IMR-90 (cell line): Measurements from ENCODE around the gene KPNA3. TPM values are rescaled to one million over a fixed set of nuclear protein-coding genes. Genes with fewer than 3 reads are reported as not detected.

Experiments used
- ATAC-seq: fragments of 200-7000 bp; cut with Tn5 transposase; 2 replicates; pipeline ENCODE4 v1.9.1; 2020; ENCODE audit warnings: low read depth, mild to moderate bottlenecking, moderate library complexity
- BruUV-seq: library from RNA; stranded (reverse); fragments of 400-500 nt; replicated peaks from 2 replicates; lab custom pipeline; 2021; lab: Mats Ljungman, UMichigan
- CTCF ChIA-PET: fragments of 300-600 bp; formaldehyde crosslinking; extraction: SDS; loops from one replicate; lab custom pipeline; 2021; ENCODE audit warnings: antibody characterized with exemption; lab: Yijun Ruan, JAX
- POLR2A ChIA-PET: fragments of 300-600 bp; sonication (Branson Sonifier 250); formaldehyde crosslinking; loops from one replicate; lab custom pipeline; 2022; ENCODE audit warnings: antibody characterized with exemption; ENCODE audit not compliant: unreplicated experiment; lab: Charles Lee
- DNase-seq: peaks from one replicate; pipeline ENCODE4 v3.0.0; 2013
- H2AFZ ChIP-seq: replicated peaks from 2 replicates; pipeline ENCODE3; 2013; ENCODE audit warnings: low read length, mild to moderate bottlenecking; ENCODE audit not compliant: poor library complexity
- H2AK5ac ChIP-seq: 2 replicates; pipeline ENCODE4 v1.6.1; 2013; ENCODE audit warnings: low read depth, low read length, inconsistent platforms
- H2AK9ac ChIP-seq: replicated peaks from 2 replicates; pipeline ENCODE3; 2013; ENCODE audit warnings: mild to moderate bottlenecking, low read depth, low read length, moderate library complexity; ENCODE audit not compliant: poor library complexity
- H2BK120ac ChIP-seq: 2 replicates; pipeline ENCODE4 v1.6.1; 2013; ENCODE audit warnings: low read depth, low read length, inconsistent platforms
- H2BK15ac ChIP-seq: 3 replicates; pipeline ENCODE4 v1.6.1; 2013; ENCODE audit warnings: low read depth, low read length, inconsistent platforms
- H2BK20ac ChIP-seq: 2 replicates; pipeline ENCODE4 v1.6.1; 2013; ENCODE audit warnings: low read depth, mild to moderate bottlenecking, inconsistent platforms, low read length, moderate library complexity
- H2BK5ac ChIP-seq: 2 replicates; pipeline ENCODE4 v1.6.1; 2013; ENCODE audit warnings: mild to moderate bottlenecking, low read depth, low read length, inconsistent platforms; ENCODE audit not compliant: poor library complexity, severe bottlenecking
- H3K14ac ChIP-seq: replicated peaks from 2 replicates; pipeline ENCODE4 v1.6.1; 2013; ENCODE audit warnings: low read depth, low read length, inconsistent platforms
- H3K18ac ChIP-seq: 2 replicates; pipeline ENCODE4 v1.6.1; 2013; ENCODE audit warnings: low read depth, low read length, control low read depth
- H3K23ac ChIP-seq: 2 replicates; pipeline ENCODE4 v1.6.1; 2013; ENCODE audit warnings: low read depth, low read length, inconsistent platforms
- H3K27ac ChIP-seq: 2 replicates; pipeline ENCODE4 v1.5.1; 2013; ENCODE audit warnings: mild to moderate bottlenecking, control low read depth, low read length; ENCODE audit not compliant: insufficient read depth
- H3K27me3 ChIP-seq: 2 replicates; pipeline ENCODE4 v1.6.1; 2013; ENCODE audit warnings: low read length; ENCODE audit not compliant: control insufficient read depth, insufficient read depth
- H3K36me3 ChIP-seq: 2 replicates; pipeline ENCODE4 v1.6.1; 2013; ENCODE audit warnings: low read length, mixed read lengths; ENCODE audit not compliant: control insufficient read depth, insufficient read depth
- H3K4ac ChIP-seq: 2 replicates; pipeline ENCODE4 v1.6.1; 2013; ENCODE audit warnings: low read depth, low read length, inconsistent platforms
- H3K4me1 ChIP-seq: 2 replicates; pipeline ENCODE4 v1.6.1; 2013; ENCODE audit warnings: low read length, mixed read lengths; ENCODE audit not compliant: control insufficient read depth, insufficient read depth
- H3K4me2 ChIP-seq: 2 replicates; pipeline ENCODE4 v1.6.1; 2013; ENCODE audit warnings: low read depth, mild to moderate bottlenecking, control low read depth, low read length, moderate library complexity
- H3K4me3 ChIP-seq: 2 replicates; pipeline ENCODE4 v1.5.1; 2013; ENCODE audit warnings: low read depth, mild to moderate bottlenecking, control low read depth, low read length, moderate library complexity; ENCODE audit not compliant: insufficient read depth
- H3K56ac ChIP-seq: 2 replicates; pipeline ENCODE4 v1.6.1; 2013; ENCODE audit warnings: low read length, inconsistent platforms; ENCODE audit not compliant: insufficient read depth; ENCODE audit errors: extremely low read depth
- H3K79me1 ChIP-seq, 2 experiments: 2 replicates each; pipeline ENCODE4 v1.6.1; 2013; ENCODE audit warnings: low read length in 2 of 2, inconsistent platforms in 1 of 2, low read depth in 1 of 2
- H3K9ac ChIP-seq: 2 replicates; pipeline ENCODE4 v1.6.1; 2013; ENCODE audit warnings: low read depth, low read length, control low read depth
- H3K9me1 ChIP-seq: 2 replicates; pipeline ENCODE4 v1.6.1; 2013; ENCODE audit warnings: low read length, inconsistent platforms; ENCODE audit not compliant: insufficient read depth
- H3K9me3 ChIP-seq: 2 replicates; pipeline ENCODE4 v1.6.1; 2013; ENCODE audit warnings: low read length; ENCODE audit not compliant: control insufficient read depth, insufficient read depth
- H4K20me1 ChIP-seq: 2 replicates; pipeline ENCODE4 v1.6.1; 2013; ENCODE audit warnings: low read length, inconsistent platforms; ENCODE audit not compliant: insufficient read depth
- H4K5ac ChIP-seq: 2 replicates; pipeline ENCODE4 v1.6.1; 2013; ENCODE audit warnings: mild to moderate bottlenecking, low read depth, low read length, control low read depth
- H4K8ac ChIP-seq, 2 experiments: 2 replicates each; pipeline ENCODE4 v1.6.1; 2013; ENCODE audit warnings: low read depth in 2 of 2, low read length in 2 of 2, control low read depth in 1 of 2, inconsistent platforms in 1 of 2
- H4K91ac ChIP-seq: 2 replicates; pipeline ENCODE4 v1.6.1; 2013; ENCODE audit warnings: low read depth, low read length, inconsistent platforms; ENCODE audit not compliant: insufficient read depth
- MAFK ChIP-seq: IDR thresholded peaks from 2 replicates; pipeline ENCODE4 v1.6.1; 2012; ENCODE audit warnings: low read depth, low read length, improper control_type of control experiment
- RFX5 ChIP-seq: IDR thresholded peaks from 2 replicates; pipeline ENCODE4 v1.8.0; 2012; ENCODE audit warnings: low read depth, mild to moderate bottlenecking, low read length, moderate library complexity
- WGBS, 2 experiments: methylation state at CpG; one replicate each; pipeline versions ENCODE4 v1.1.5 to v1.1.7; 2013; ENCODE audit warnings: missing lambda C conversion rate in 2 of 2; ENCODE audit not compliant: insufficient read length in 1 of 2; ENCODE audit errors: extremely low coverage in 2 of 2; 5-methylcytosine and 5-hydroxymethylcytosine counted together
- dilution Hi-C: fragments of 300-500 bp; cut with HindIII; formaldehyde crosslinking; loops from one replicate; pipeline ENCODE4 v1.14.3; 2018; ENCODE audit warnings: low sequenced_read_pairs; ENCODE audit not compliant: unreplicated experiment
- in situ Hi-C: fragments of 300-500 bp; cut with MboI; formaldehyde crosslinking; loops from 3 replicates; pipeline ENCODE4 v1.14.3; 2019; ENCODE audit warnings: low sequenced_read_pairs, inconsistent platforms, mixed read lengths
- intact Hi-C: fragments of 100-400 bp; cut with micrococcal nuclease; formaldehyde crosslinking; loops from 2 replicates; pipeline ENCODE4 v1.10.0; 2022
- polyA plus RNA-seq, 3 experiments: library from polyadenylated mRNA; depleted of rRNA; stranded (reverse); fragments of >200 nt; gene quantifications; 2 replicates each; pipeline ENCODE4 v1.2.3, GENCODE V29; 2012; ENCODE audit warnings: low replicate concordance in 1 of 3
- total RNA-seq: library from RNA; depleted of rRNA; stranded (reverse); fragments of >200 nt; gene quantifications from 2 replicates; pipeline ENCODE4 v1.2.3, GENCODE V29; 2012

Gene KPNA3
- total and polyA plus RNA-seq, 2 of the 4 experiments (the other 2 are of a cell fraction): 25.3 to 48.6 TPM

GRCh38 chr13:49694446-49694845 lies 98.0 kb downstream of the KPNA3 start:
- CTCF ChIA-PET: interaction anchor here (0.6 to 0.8 kb wide), 2 partner anchors 12 to 92 kb away, joined by 3 read pairs; no protein-coding TSS in a partner anchor
- H3K27me3 ChIP-seq: no peaks in the 10 kb centered on the region
- peaks cover 6% of the 10 kb centered on the region for H3K36me3 ChIP-seq
- H2BK120ac ChIP-seq: no peak overlapping the region
- no peak overlapping the region for H4K8ac ChIP-seq
- H2BK20ac ChIP-seq: no peak overlapping the region
- ATAC-seq (no peak), DNase-seq (no peak)
- no peak overlapping the region for H3K56ac ChIP-seq
- POLR2A ChIA-PET: no interaction called here
- no peaks in the 10 kb centered on the region; the same call in 1 of the 2 replicates for H3K9me1 ChIP-seq
- H2AK9ac ChIP-seq: no peak overlapping the region
- H3K23ac ChIP-seq: no peak overlapping the region
- no peak overlapping the region for H3K18ac ChIP-seq
- H2BK15ac ChIP-seq: no peak overlapping the region
- H3K9ac ChIP-seq: no peak overlapping the region
- H2AFZ ChIP-seq: no peak overlapping the region
- 0 out of 2 replicates have a peak, but pooled peaks cover 1% of the 10 kb centered on the region for H3K4me1 ChIP-seq
- H2BK5ac ChIP-seq: no peak overlapping the region
- dilution Hi-C loops (no loop called here), intact Hi-C loops (loop anchor here (5.0 to 10.0 kb wide), 2 partner anchors 153 to 240 kb away; partner anchors contain the start of gene SPRYD7), in situ Hi-C loops (no loop called here)
- no peak overlapping the region for H4K5ac ChIP-seq
- H3K4me2 ChIP-seq: no peak overlapping the region
- no TSS peak for BruUV-seq
- no peak overlapping the region for H2AK5ac ChIP-seq
- no peak overlapping the region for H3K4ac ChIP-seq
- 100% methylated on average over 1 of the region's 1 CpG; no CpG with 5 or more reads in 1 of the 2 experiments for WGBS, 2 experiments
- H4K91ac ChIP-seq: no peak overlapping the region
- H3K9me3 ChIP-seq: no peaks in the 10 kb centered on the region
- TF ChIP-seq MAFK (no peak), RFX5 (no peak)
- H3K14ac ChIP-seq: no peak overlapping the region
- H3K79me1 ChIP-seq: peaks cover 5 to 21% of the 10 kb centered on the region in 2 experiments; a peak in 3 of 4 replicates
- H3K4me3 ChIP-seq: no peak overlapping the region
- no peak overlapping the region for H3K27ac ChIP-seq
- no peaks in the 10 kb centered on the region for H4K20me1 ChIP-seq
